Fibroblast of gingiva (primary cell): Measurements from ENCODE around the gene SV2C.
"Not testable (repeated sequence)": the region's sequence is repeated elsewhere in the genome, so short reads cannot be mapped to it uniquely, and the experiment has no call there.

Experiments
- DNase-seq: peaks from one replicate; pipeline ENCODE4 v3.0.0-alpha.2; 2011; ENCODE audit warnings: low read depth

The SV2C gene

GRCh38 chr5:76303921-76304320 lies 220.7 kb downstream of the SV2C start:
- DNase-seq, result no peak

GRCh38 chr5:76305269-76305668 lies 222.1 kb downstream of the SV2C start:
- DNase-seq, result no peak

GRCh38 chr5:76305775-76306174 lies 222.6 kb downstream of the SV2C start:
- no peak for DNase-seq

- no peak for DNase-seq
Measured at GRCh38 chr5:76310208-76310607, 227.0 kb downstream of the SV2C start.

GRCh38 chr5:76312783-76313182 lies 229.6 kb downstream of the SV2C start:
- DNase-seq, result no peak

- DNase-seq, result no peak
Measured at GRCh38 chr5:76314643-76315042, 231.5 kb downstream of the SV2C start.

GRCh38 chr5:76319673-76320072 lies 236.5 kb downstream of the SV2C start:
- DNase-seq, result no peak

- not testable (repeated sequence) for DNase-seq
Measured at GRCh38 chr5:76323494-76323893, 240.3 kb downstream of the SV2C start.

- no peak for DNase-seq
Measured at GRCh38 chr5:76325326-76325725, 242.1 kb downstream of the SV2C start.

- DNase-seq, result no peak
Measured at GRCh38 chr5:76325876-76326491, 242.8 kb downstream of the SV2C start.

GRCh38 chr5:76326577-76327302 lies 243.6 kb downstream of the SV2C start:
- no peak for DNase-seq

GRCh38 chr5:76329346-76329745 lies 246.2 kb downstream of the SV2C start:
- DNase-seq, result no peak

- DNase-seq, result no peak
Measured at GRCh38 chr5:76331126-76331525, 247.9 kb downstream of the SV2C start.

- no peak for DNase-seq
Measured at GRCh38 chr5:76332102-76332501, 248.9 kb downstream of the SV2C start.

- DNase-seq, result no peak
Measured at GRCh38 chr5:76332611-76333205, 249.5 kb downstream of the SV2C start.

GRCh38 chr5:76333571-76333970 lies 250.4 kb downstream of the SV2C start:
- no peak for DNase-seq

GRCh38 chr5:76334574-76334973 lies 251.4 kb downstream of the SV2C start:
- no peak for DNase-seq

- DNase-seq, result not testable (repeated sequence)
Measured at GRCh38 chr5:76335451-76335850, 252.3 kb downstream of the SV2C start.

- DNase-seq, result not testable (repeated sequence)
Measured at GRCh38 chr5:76336253-76336809, 253.1 kb downstream of the SV2C start.

- DNase-seq, result no peak
Measured at GRCh38 chr5:76337953-76338451, 254.8 kb downstream of the SV2C start.

GRCh38 chr5:76339919-76340318 lies 256.7 kb downstream of the SV2C start:
- DNase-seq, result no peak

- DNase-seq, result no peak
Measured at GRCh38 chr5:76341651-76342334, 258.6 kb downstream of the SV2C start.
